GM21390 (cell line): ENCODE data around the gene NR2E1.

ENCODE experiments used
- ATAC-seq: cut with Tn5 transposase; IDR thresholded peaks from one replicate; pipeline ENCODE4 v1.9.1; 2021; ENCODE audit not compliant: unreplicated experiment

Gene NR2E1

GRCh38 chr6:108152446-108152845 lies 13.4 kb upstream of the NR2E1 start:
- ATAC-seq = no peak

- no peak for ATAC-seq
Observed at GRCh38 chr6:108156180-108156937, 9.5 kb upstream of the NR2E1 start.

DNA sequence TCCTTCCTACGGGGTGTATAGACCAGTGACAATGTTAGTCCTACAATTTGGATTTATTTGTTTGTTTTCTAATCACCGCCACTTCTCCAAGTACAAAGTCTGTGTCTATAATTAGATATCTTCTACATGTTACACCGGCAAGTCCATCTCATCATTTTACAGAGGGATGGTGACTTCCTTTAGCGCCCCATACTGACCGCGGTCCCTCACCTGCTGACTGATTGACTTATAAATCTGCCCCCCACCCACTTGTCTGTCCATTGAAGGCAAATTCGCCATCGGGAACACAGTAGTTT lies 8.9 kb upstream of the NR2E1 start:
- no peak for ATAC-seq

GRCh38 chr6:108157234-108157980 lies 8.4 kb upstream of the NR2E1 start:
- ATAC-seq = no peak

DNA sequence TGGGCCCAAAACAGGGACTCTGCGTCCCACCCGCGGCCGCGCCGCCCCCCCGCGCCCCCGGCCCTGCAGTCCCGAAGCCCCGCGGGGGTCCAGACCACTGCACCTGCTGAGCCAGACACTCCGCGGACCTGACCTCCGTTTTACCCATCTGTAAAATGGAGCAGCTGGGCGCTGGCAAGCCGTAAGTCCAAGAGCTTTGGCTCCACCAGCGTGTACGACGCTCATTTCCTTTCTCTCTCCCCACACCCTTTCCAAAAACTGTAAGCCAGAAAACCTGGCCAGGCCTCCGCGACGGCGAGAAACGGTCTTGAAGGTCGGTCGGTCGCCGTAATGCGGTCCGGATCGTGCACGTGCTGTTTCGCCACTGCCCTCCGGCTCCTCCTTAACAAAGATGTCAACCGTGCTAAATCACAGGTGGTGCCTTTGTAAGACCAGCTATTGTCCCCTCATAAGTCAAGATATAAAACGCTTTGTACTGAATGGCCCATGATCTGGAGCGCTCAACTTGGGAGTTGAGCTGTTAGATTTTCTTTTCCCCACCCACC lies 7.8 kb upstream of the NR2E1 start:
- ATAC-seq = no peak

GRCh38 chr6:108159981-108160380 lies 5.8 kb upstream of the NR2E1 start:
- ATAC-seq = no peak

- no peak for ATAC-seq
Observed at GRCh38 chr6:108161724-108162282, 4.0 kb upstream of the NR2E1 start.

DNA sequence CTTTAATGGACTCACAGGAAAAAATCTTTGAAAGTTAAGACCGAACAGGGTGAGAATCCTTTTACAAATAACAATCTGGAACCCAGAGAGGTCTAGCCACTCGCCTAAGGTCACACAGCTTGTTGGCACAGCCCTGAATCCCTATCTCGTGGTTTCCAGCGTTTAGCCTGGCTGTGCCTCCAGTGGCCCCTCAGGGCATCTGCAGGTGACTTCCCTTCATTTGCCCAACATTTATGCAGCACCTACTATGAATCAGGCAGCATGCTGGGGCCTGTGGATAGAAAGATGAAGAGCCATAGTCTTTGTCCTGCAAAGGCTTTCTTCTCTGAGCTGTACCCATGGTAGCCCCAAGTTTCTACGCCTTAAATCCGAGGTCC lies 2.6 kb upstream of the NR2E1 start:
- ATAC-seq = no peak

- ATAC-seq = no peak
Observed at GRCh38 chr6:108163644-108164542, 1.9 kb upstream of the NR2E1 start.

DNA sequence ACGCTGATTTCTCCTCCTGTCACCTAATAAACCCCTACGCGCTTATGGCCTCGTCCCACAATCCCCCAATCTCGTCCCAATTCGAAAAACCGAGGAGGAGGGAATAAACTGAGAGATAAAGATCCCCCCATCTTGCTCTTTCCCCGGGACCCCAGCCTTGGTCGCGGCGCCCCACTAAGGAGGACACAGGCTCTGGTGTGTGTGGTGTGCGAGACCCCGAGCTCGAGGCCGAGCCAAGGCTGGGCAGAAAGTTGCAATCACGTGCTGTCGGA lies 1.3 kb upstream of the NR2E1 start:
- ATAC-seq = no peak

DNA sequence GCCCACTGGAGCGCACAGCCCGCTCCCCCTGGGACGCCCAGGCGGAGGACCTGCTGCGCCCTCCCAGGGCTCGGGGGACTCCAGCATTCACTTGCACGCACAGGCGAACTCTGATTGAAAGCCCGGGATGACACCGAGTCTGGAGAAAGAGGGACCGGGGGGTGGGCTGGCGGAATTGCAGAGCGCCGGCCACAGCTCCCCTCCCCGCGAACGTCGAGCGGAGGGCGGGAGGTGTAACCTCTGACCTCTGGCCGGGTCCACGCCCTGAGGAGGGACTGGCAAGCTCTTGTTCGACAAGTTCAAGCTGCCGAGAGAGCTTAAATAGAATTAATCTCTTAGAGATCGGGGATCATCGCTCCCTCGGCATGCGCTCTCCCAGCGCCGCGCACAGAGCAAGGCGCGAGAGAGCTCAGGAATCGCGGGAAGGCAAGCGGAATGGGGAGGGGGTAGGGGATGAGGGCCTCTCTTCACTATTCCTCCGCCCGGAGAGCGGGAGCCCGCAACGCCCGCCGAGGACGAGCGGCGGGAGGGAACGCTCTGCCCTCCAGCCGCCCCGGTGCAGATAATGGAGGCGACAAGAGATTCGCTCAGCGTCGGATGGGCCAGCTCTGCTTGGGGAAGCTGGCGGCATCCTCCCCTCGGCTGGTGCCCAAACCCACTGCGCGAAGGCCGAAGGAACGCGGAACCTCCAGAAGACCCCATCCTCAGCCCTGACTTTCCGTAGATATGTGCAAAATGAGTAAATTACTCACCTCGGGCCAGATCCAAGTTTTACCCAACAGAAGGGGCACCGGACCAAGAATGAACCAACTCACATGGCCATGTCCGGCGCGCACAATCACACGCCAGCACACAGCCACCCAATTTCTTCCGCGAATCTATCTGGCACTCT lies 761 bp upstream of the NR2E1 start:
- ATAC-seq = no peak

GRCh38 chr6:108166664-108167448 lies 1.0 kb downstream of the NR2E1 start:
- ATAC-seq = no peak

- no peak for ATAC-seq
Observed at GRCh38 chr6:108167449-108168089, 1.7 kb downstream of the NR2E1 start.

GRCh38 chr6:108168090-108168463 lies 2.3 kb downstream of the NR2E1 start:
- ATAC-seq = no peak

DNA sequence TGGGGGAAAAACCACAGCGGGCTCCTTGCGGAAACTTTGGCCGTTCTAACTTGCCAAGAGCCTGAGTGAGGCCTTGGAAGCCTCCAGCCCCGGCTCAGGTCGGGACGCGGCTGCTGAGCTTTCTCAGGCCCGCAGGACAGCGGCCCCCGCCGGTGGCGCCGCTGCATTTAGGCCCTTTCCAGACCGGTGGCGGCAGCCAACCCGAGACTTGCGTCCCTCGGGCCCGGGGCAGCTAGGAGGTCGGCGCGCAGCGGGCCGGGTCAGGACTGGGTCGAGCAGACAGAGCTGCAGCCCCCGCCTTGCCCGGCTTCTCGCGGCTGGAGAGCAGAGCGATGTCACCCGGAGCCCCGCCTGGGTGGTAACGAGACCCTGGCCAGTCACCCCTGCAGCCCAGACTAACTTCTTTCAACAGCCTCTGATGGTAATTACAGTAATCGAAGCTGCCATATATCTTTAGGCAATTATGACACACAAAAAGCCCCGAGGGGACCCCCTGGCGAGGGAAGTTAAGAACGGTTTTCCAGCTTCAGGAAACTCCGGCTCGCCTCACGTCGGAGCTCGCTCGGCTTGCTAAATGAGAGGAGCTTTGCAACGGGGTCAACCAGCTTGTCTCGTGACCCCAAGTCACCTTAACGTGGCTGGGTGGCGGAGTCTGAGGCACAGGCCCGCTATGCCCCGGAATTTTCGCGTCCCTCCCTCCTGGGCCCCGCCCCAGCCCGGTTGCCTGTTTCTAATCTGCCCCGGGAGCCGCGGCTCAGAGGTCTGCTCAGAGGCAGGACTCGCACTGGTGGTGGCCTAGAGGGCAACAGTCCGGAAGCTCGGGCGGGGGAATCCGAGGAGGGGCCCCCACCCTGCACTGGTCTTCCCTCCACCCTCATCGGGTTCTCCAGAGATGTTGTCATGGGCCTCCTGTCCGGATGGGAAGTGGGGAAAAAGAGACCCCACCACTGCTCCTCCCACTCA lies 3.0 kb downstream of the NR2E1 start:
- ATAC-seq = no peak

DNA sequence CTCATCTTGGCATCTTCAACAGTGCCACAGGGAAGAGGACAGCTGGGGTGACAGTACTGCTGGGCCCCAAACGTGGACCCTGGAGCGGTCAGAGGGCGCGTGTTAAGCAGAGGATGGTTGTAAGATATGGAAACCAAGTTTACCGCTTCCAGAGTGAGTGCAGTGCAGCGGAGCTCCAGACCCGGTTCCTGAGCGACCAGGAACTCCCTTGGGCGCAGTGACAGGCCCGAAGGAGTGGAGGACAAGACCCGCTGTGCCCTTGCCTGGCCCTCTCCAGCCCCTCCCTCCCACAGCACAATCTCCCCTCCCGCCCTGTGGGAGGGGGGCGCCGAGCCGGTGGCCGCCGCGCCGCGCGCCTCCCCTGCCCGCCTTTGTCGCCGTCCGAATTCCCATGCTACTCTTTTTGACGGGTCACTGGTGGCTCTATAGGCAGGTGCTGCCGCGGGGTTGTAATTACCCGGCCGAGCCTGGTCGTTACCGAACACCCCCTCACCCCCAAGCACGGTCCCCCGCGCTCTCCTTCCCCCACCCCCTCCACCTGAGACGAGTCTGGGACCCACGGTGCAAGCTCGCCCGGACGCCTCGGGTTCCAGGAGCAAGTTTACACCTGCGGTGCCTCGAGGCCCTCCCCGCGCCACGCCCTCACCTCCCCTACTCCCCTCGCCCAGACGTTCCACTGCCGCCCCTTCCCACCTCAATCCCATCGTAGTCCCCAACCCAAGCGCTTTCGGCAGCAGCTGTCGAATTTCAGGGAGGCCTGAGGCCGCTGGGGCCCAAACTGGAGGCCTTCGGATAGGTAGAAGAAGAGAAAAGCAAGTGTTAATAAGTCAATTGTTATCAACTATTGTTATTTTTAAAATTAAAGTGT lies 3.9 kb downstream of the NR2E1 start:
- ATAC-seq = no peak
